Loucy (cell line): Measurements from ENCODE around the gene SERPINB6.

ENCODE experiments used
- H2AFZ ChIP-seq: fragments of 200-600 bp; sonication (generic); 2 replicates; pipeline ENCODE4 v1.6.0; 2016; ENCODE audit warnings: antibody characterized with exemption, mild to moderate bottlenecking, low read length, moderate library complexity
- H3F3A ChIP-seq: fragments of 200-600 bp; 2 replicates; pipeline ENCODE4 v1.6.0; 2016; ENCODE audit warnings: antibody characterized with exemption, low read depth, mild to moderate bottlenecking
- H3K27me3 ChIP-seq: fragments of 200-600 bp; sonication (generic); 2 replicates; pipeline ENCODE4 v1.6.1; 2014; ENCODE audit warnings: low read length, mild to moderate bottlenecking; ENCODE audit not compliant: insufficient read depth, poor library complexity, severe bottlenecking
- H3K36me3 ChIP-seq: fragments of 200-600 bp; sonication (generic); 2 replicates; pipeline ENCODE4 v1.6.1; 2016; ENCODE audit warnings: low read length; ENCODE audit not compliant: insufficient read depth
- H3K4me1 ChIP-seq: fragments of 200-600 bp; sonication (generic); 2 replicates; pipeline ENCODE4 v1.5.1; 2014; ENCODE audit warnings: low read length, mild to moderate bottlenecking; ENCODE audit not compliant: insufficient read depth, poor library complexity, severe bottlenecking
- H3K4me2 ChIP-seq: fragments of 200-600 bp; sonication (generic); 2 replicates; pipeline ENCODE4 v1.6.0; 2014; ENCODE audit warnings: antibody characterized with exemption, low read length, low read depth, mild to moderate bottlenecking; ENCODE audit not compliant: poor library complexity, severe bottlenecking
- H3K4me3 ChIP-seq: fragments of 200-600 bp; sonication (generic); 2 replicates; pipeline ENCODE4 v1.5.1; 2014; ENCODE audit warnings: low read length, mild to moderate bottlenecking, mixed read lengths; ENCODE audit not compliant: poor library complexity, severe bottlenecking
- H3K79me2 ChIP-seq: fragments of 200-600 bp; sonication (generic); 2 replicates; pipeline ENCODE4 v1.6.1; 2014; ENCODE audit warnings: low read length; ENCODE audit not compliant: insufficient read depth
- H3K9ac ChIP-seq: fragments of 200-600 bp; sonication (generic); 2 replicates; pipeline ENCODE4 v1.6.0; 2014; ENCODE audit warnings: mild to moderate bottlenecking, low read depth, low read length, moderate library complexity; ENCODE audit not compliant: poor library complexity, severe bottlenecking
- H3K9me2 ChIP-seq: fragments of 200-600 bp; sonication (generic); replicated peaks from 2 replicates; pipeline ENCODE4 v1.6.1; 2016; ENCODE audit warnings: low read depth, low read length, mixed read lengths
- H3K9me3 ChIP-seq: fragments of 200-600 bp; sonication (generic); 2 replicates; pipeline ENCODE4 v1.6.1; 2014; ENCODE audit warnings: mild to moderate bottlenecking, antibody characterized with exemption, low read length, low read depth; ENCODE audit not compliant: insufficient read depth
- H4K20me1 ChIP-seq: fragments of 200-600 bp; sonication (generic); 2 replicates; pipeline ENCODE4 v1.6.0; 2014; ENCODE audit warnings: antibody characterized with exemption, low read length, mild to moderate bottlenecking; ENCODE audit not compliant: insufficient read depth, poor library complexity, severe bottlenecking
- EZH2phosphoT487 ChIP-seq: fragments of 200-600 bp; IDR thresholded peaks from 2 replicates; pipeline ENCODE4 v1.6.1; 2018; ENCODE audit warnings: antibody characterized with exemption, mild to moderate bottlenecking, moderate library complexity, borderline replicate concordance
- TF ChIP-seq, protein P1 (sequence below): fragments of 200-600 bp; sonication (generic); conservative IDR thresholded peaks from 2 replicates; pipeline ENCODE4 v1.5.1; 2014; ENCODE audit warnings: mild to moderate bottlenecking, antibody characterized with exemption, low read length

Gene SERPINB6

DNA sequence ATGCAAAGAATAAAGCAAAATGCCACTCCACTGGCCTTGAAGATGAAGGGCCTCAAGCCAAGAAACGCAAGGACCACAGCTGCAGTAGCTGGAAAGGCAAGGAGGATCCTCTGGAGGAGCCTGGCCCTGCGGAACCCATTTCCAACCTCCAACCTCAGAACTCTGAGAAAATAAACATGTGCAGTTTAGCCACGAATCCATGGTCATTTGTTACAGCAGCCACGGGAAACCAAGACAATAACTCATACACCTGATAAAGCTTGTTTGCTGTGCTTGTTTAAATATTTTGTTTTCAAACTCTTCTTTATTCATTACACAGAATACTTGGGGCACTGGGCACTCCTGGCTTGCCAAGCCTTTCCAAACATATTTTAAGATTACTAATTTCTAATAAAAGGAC is 10.4 kb downstream of the SERPINB6 start:
- no peaks in the 10 kb centered on the region for H3K9me2 ChIP-seq
- H3K79me2 ChIP-seq, result no peaks in the 10 kb centered on the region
- H4K20me1 ChIP-seq, result no peaks in the 10 kb centered on the region
- no peaks in the 10 kb centered on the region for H3F3A ChIP-seq
- H2AFZ ChIP-seq, result no peak overlapping the region
- H3K9ac ChIP-seq, result no peak overlapping the region
- no peak overlapping the region for H3K4me3 ChIP-seq
- H3K36me3 ChIP-seq, result no peaks in the 10 kb centered on the region
- H3K4me1 ChIP-seq, result no peaks in the 10 kb centered on the region
- no peaks in the 10 kb centered on the region for H3K27me3 ChIP-seq
- no peaks in the 10 kb centered on the region for H3K9me3 ChIP-seq
- H3K4me2 ChIP-seq, result no peak overlapping the region
- TF ChIP-seq, protein P1, sequence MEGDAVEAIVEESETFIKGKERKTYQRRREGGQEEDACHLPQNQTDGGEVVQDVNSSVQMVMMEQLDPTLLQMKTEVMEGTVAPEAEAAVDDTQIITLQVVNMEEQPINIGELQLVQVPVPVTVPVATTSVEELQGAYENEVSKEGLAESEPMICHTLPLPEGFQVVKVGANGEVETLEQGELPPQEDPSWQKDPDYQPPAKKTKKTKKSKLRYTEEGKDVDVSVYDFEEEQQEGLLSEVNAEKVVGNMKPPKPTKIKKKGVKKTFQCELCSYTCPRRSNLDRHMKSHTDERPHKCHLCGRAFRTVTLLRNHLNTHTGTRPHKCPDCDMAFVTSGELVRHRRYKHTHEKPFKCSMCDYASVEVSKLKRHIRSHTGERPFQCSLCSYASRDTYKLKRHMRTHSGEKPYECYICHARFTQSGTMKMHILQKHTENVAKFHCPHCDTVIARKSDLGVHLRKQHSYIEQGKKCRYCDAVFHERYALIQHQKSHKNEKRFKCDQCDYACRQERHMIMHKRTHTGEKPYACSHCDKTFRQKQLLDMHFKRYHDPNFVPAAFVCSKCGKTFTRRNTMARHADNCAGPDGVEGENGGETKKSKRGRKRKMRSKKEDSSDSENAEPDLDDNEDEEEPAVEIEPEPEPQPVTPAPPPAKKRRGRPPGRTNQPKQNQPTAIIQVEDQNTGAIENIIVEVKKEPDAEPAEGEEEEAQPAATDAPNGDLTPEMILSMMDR, result no peak
- TF ChIP-seq EZH2phosphoT487, result no peak

DNA sequence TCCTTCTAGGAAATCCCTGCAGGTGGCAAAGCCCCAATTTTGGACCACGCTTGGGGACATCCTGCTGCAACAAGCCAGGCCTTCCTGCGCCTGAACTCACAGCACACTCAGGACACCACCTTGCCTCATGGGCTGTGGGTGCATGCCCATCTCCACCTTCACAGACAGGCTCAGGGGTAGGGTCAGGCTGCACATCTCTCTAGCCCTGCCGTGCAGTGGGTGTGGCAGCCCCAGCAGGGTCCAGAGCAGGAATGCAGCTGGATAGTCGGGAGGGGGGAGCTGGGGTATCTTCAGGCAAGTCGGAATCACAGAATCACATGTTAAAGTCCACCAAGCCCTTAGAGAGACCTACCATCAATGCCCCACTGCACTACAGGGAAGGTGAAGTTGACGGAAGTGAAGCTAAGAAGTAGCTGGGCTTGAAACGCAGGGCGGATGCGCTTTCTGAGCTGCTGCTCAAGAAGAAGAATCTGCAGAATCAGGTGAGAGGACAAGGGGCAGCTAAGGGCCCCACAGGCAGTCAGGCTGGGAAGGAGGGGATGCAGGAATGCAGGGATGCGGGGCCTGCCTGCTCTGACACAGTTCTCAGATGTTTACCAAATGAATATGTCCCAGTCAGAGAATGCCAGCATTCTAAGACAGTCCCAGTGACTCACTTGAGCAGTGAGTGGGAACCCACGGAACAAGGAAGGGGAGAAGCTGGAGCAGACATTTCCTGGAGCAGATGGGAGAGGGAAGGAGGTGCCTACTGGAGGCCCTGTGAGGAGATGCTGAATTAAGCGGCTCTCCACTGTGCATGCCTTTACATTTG is 11.3 kb downstream of the SERPINB6 start:
- H3K9me2 ChIP-seq, result no peaks in the 10 kb centered on the region
- H3K36me3 ChIP-seq, result no peaks in the 10 kb centered on the region
- no peak overlapping the region for H3K9ac ChIP-seq
- no peak overlapping the region for H3K4me2 ChIP-seq
- no peak for TF ChIP-seq EZH2phosphoT487
- TF ChIP-seq, protein P1, result no peak
- H4K20me1 ChIP-seq, result no peaks in the 10 kb centered on the region
- H3F3A ChIP-seq, result no peaks in the 10 kb centered on the region
- H3K9me3 ChIP-seq, result no peaks in the 10 kb centered on the region
- H2AFZ ChIP-seq, result no peak overlapping the region
- H3K27me3 ChIP-seq, result no peaks in the 10 kb centered on the region
- H3K4me3 ChIP-seq, result no peak overlapping the region
- H3K4me1 ChIP-seq, result no peaks in the 10 kb centered on the region
- H3K79me2 ChIP-seq, result no peaks in the 10 kb centered on the region

DNA sequence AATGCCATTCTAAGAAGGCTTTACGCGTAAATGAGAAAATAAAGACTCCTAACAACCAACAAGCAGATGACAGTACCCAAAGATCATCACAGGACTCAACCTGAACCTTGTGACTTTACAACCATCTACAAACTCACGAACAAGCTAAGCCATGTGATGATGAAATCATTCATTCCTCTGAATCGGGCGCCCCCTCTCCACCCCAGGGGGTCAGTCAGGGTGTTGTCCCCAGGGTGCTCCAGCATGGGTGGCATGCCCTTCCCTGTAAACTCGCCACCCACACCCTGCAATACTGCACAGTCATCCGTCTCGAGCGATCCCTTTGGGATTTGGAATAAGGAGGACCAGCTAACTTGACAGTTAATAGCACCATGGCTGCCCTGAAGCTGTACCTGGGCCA is 12.6 kb downstream of the SERPINB6 start:
- no peaks in the 10 kb centered on the region for H3K4me1 ChIP-seq
- no peaks in the 10 kb centered on the region for H3K9me3 ChIP-seq
- no peaks in the 10 kb centered on the region for H3K27me3 ChIP-seq
- no peak overlapping the region for H3K4me2 ChIP-seq
- H3F3A ChIP-seq, result no peaks in the 10 kb centered on the region
- no peaks in the 10 kb centered on the region for H3K36me3 ChIP-seq
- H3K79me2 ChIP-seq, result no peaks in the 10 kb centered on the region
- no peak overlapping the region for H2AFZ ChIP-seq
- H3K4me3 ChIP-seq, result no peak overlapping the region
- no peak for TF ChIP-seq EZH2phosphoT487
- TF ChIP-seq, protein P1, result no peak
- no peaks in the 10 kb centered on the region for H3K9me2 ChIP-seq
- no peak overlapping the region for H3K9ac ChIP-seq
- H4K20me1 ChIP-seq, result no peaks in the 10 kb centered on the region
